ENCODE data around the gene SLC2A3. TPM values are rescaled to one million over a fixed set of nuclear protein-coding genes. Genes with fewer than 3 reads are reported as not detected.
A peak's percentile ranks its signal among the peaks of the same experiment; 100 is the strongest.
"Not testable (repeated sequence)": the region's sequence is repeated elsewhere in the genome, so short reads cannot be mapped to it uniquely, and the experiment has no call there.

Gene SLC2A3
- polyA plus RNA-seq, 1 experiment: 40.1 TPM

- no peak for TF ChIP-seq CTCF (IDR thresholded peaks at IDR 0.05; ENCODE audit: insufficient read depth, low read depth, low read length)
- CTCF ChIA-PET: interaction anchor here (0.6 to 1.9 kb wide), 6 partner anchors 15 to 77 kb away, joined by 3 to 6 read pairs (median 3); no protein-coding TSS in a partner anchor
- POLR2A ChIA-PET: interaction anchor here (0.6 kb wide), 1 partner anchor 19 kb away, joined by 3 read pairs; no protein-coding TSS in a partner anchor
- Histone ChIP-seq H3K27me3 (ENCODE audit: control insufficient read depth, insufficient read depth, low read length) (no peaks in the 10 kb centered on the region), H3K36me3 (ENCODE audit: control insufficient read depth, insufficient read depth, low read length) (peaks cover 6% of the 10 kb centered on the region), H3K4me3 (ENCODE audit: low read depth, low read length) (no peak overlapping the region)
- no peak for DNase-seq (ENCODE audit: low read depth)
Measured at GRCh38 chr12:7917392-7918267, 18.4 kb downstream of the SLC2A3 start.

GRCh38 chr12:7916936-7917335 lies 19.1 kb downstream of the SLC2A3 start:
- TF ChIP-seq CTCF (IDR thresholded peaks at IDR 0.05; ENCODE audit: insufficient read depth, low read depth, low read length): no peak
- no peaks in the 10 kb centered on the region for H3K27me3 ChIP-seq (ENCODE audit: control insufficient read depth, insufficient read depth, low read length)
- ChIA-PET CTCF (interaction anchor here (0.6 to 1.9 kb wide), 4 partner anchors 16 to 58 kb away, joined by 3 to 6 read pairs (median 3); no protein-coding TSS in a partner anchor), POLR2A (interaction anchor here (0.6 kb wide), 1 partner anchor 20 kb away, joined by 3 read pairs; no protein-coding TSS in a partner anchor)
- no peak overlapping the region for H3K4me3 ChIP-seq (ENCODE audit: low read depth, low read length)
- peaks cover 2% of the 10 kb centered on the region for H3K36me3 ChIP-seq (ENCODE audit: control insufficient read depth, insufficient read depth, low read length)
- no peak for DNase-seq (ENCODE audit: low read depth)

- TF ChIP-seq CTCF (IDR thresholded peaks at IDR 0.05; ENCODE audit: insufficient read depth, low read depth, low read length): no peak
- POLR2A ChIA-PET: interaction anchor here (0.5 to 0.6 kb wide), 2 partner anchors 21 to 112 kb away, joined by 7 to 21 read pairs; no protein-coding TSS in a partner anchor
- peak overlapping the region; percentile 18 for H3K4me3 ChIP-seq (ENCODE audit: low read depth, low read length)
- CTCF ChIA-PET: no interaction called here
- no peak for DNase-seq (ENCODE audit: low read depth)
- H3K27me3 ChIP-seq (ENCODE audit: control insufficient read depth, insufficient read depth, low read length): no peaks in the 10 kb centered on the region
- no peaks in the 10 kb centered on the region for H3K36me3 ChIP-seq (ENCODE audit: control insufficient read depth, insufficient read depth, low read length)
Measured at GRCh38 chr12:7915661-7916403, 20.2 kb downstream of the SLC2A3 start.

- DNase-seq (ENCODE audit: low read depth); H3K27me3 ChIP-seq (ENCODE audit: control insufficient read depth, insufficient read depth, low read length); POLR2A ChIA-PET; H3K4me3 ChIP-seq (ENCODE audit: low read depth, low read length); H3K36me3 ChIP-seq (ENCODE audit: control insufficient read depth, insufficient read depth, low read length): not testable (repeated sequence)
- CTCF ChIA-PET: interaction anchor here (1.2 kb wide), 1 partner anchor 85 kb away, joined by 3 read pairs; no protein-coding TSS in a partner anchor
Measured at GRCh38 chr12:7910106-7910505, 25.9 kb downstream of the SLC2A3 start.

- POLR2A ChIA-PET: no interaction called here
Measured at GRCh38 chr12:7907009-7907408, 29.0 kb downstream of the SLC2A3 start.

GRCh38 chr12:7906303-7906702 lies 29.7 kb downstream of the SLC2A3 start:
- H3K4me3 ChIP-seq (ENCODE audit: low read depth, low read length); H3K36me3 ChIP-seq (ENCODE audit: control insufficient read depth, insufficient read depth, low read length); DNase-seq (ENCODE audit: low read depth); H3K27me3 ChIP-seq (ENCODE audit: control insufficient read depth, insufficient read depth, low read length); POLR2A ChIA-PET: not testable (repeated sequence)
- CTCF ChIA-PET: interaction anchor here (1.1 to 1.7 kb wide), 5 partner anchors 43 to 101 kb away, joined by 3 to 8 read pairs (median 4); no protein-coding TSS in a partner anchor

More at GRCh38 chr12:7907009-7907408, 29.0 kb downstream of the SLC2A3 start:
- Histone ChIP-seq H3K27me3 (ENCODE audit: control insufficient read depth, insufficient read depth, low read length) (no peaks in the 10 kb centered on the region), H3K36me3 (ENCODE audit: control insufficient read depth, insufficient read depth, low read length) (no peaks in the 10 kb centered on the region), H3K4me3 (ENCODE audit: low read depth, low read length) (no peak overlapping the region)
- TF ChIP-seq CTCF (IDR thresholded peaks at IDR 0.05; ENCODE audit: insufficient read depth, low read depth, low read length): peak; percentile 36
- DNase-seq (ENCODE audit: low read depth): no peak
- CTCF ChIA-PET: interaction anchor here (1.6 to 1.7 kb wide), 2 partner anchors 44 to 53 kb away, joined by 4 read pairs; no protein-coding TSS in a partner anchor

GRCh38 chr12:7905600-7906125 lies 30.3 kb downstream of the SLC2A3 start:
- H3K27me3 ChIP-seq (ENCODE audit: control insufficient read depth, insufficient read depth, low read length); POLR2A ChIA-PET; H3K4me3 ChIP-seq (ENCODE audit: low read depth, low read length); H3K36me3 ChIP-seq (ENCODE audit: control insufficient read depth, insufficient read depth, low read length); DNase-seq (ENCODE audit: low read depth): not testable (repeated sequence)
- CTCF ChIA-PET: interaction anchor here (1.0 to 1.6 kb wide), 5 partner anchors 46 to 127 kb away, joined by 3 to 8 read pairs (median 3); no protein-coding TSS in a partner anchor

Data from BJ (cell line).